HG03108 (cell line): ENCODE results near the gene COLEC12.

Experiments used
- ATAC-seq: cut with Tn5 transposase; IDR thresholded peaks from one replicate; pipeline ENCODE4 v1.9.1; 2021; ENCODE audit warnings: moderate library complexity; ENCODE audit not compliant: unreplicated experiment

The COLEC12 gene

GRCh38 chr18:446941-447560 lies 53.5 kb downstream of the COLEC12 start:
- ATAC-seq, result no peak

DNA sequence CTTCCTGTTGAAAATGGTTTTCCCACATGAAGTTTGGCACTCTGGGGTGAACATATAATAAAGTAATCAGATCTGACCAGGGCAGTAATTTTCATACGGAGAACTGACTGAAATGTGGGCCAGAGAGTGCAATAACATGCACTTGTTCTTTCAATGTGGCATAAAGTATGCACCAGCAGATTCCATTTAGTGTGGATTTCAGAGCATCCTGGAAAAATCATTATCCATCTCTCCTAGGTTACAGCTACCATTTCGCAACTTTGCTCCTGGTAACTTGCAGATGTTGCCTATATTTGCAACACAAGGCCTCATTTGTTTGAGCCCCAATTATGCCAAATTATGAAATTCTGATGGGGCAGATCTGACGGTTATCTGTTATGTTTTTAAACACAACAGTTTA lies 55.4 kb downstream of the COLEC12 start:
- no peak for ATAC-seq

GRCh38 chr18:438571-438970 lies 61.9 kb downstream of the COLEC12 start:
- ATAC-seq, result no peak

DNA sequence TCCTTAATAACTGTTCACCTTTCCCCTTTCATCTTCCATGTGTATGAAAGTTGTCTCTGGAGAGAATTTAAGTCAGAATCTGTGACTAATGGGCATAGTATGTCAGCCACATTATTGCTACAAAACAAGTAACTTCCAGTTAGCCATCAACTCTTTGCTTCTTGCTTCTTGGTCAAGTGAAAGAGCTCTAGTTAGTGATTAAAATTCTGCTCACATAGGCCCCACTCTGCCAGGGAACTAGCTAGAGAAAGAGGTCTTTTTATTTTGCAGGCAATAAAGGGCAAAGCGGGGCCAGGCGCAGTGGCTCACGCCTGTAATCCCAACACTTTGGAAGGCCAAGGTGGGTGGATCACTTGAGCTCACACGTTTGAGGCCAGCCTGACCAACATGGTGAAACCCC lies 64.6 kb downstream of the COLEC12 start:
- ATAC-seq, result no peak

- ATAC-seq, result no peak
These were observed 66.1 kb downstream of the COLEC12 start for GRCh38 chr18:434410-434809.

- ATAC-seq, result no peak
These were observed 66.5 kb downstream of the COLEC12 start for GRCh38 chr18:433960-434359.

DNA sequence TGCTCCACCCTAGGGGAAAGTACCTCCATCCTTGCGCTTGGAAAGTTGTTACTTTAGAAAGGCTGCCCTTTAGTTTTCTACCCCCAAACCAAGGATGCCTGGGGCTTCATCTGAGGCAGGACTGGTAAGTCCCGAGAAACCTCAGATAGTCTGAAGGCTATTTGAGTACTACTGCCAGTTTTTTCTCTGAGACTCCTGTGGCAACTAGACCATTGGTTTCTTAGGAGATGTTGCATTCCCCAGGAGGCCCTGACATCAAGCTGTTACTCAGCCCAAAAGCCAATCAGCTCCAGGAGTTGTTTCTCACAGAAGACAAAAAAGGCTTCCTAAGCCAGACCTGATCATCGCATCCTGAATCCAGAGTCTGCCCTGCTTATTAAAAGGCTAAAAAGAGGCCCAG lies 67.2 kb downstream of the COLEC12 start:
- no peak for ATAC-seq

DNA sequence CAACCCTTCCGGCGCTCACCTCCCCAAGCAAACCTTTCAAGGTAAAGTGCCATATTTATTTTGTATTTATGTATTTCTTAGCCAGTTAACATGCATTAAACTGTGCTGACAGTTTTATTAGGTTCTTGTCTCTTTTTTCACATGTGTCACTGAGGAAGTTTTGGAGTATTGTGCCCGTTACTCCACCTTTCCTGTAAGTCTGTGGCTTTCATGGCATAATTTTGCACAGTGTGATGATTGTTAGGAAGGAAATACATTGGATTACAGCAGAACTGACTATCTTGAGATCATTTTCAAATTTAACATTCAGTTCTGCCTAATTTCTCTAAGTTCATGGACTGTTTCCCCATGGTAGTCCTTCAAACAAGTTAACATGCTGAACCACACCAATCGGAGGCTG lies 67.7 kb downstream of the COLEC12 start:
- ATAC-seq, result no peak

GRCh38 chr18:429030-429429 lies 71.5 kb downstream of the COLEC12 start:
- ATAC-seq, result no peak

DNA sequence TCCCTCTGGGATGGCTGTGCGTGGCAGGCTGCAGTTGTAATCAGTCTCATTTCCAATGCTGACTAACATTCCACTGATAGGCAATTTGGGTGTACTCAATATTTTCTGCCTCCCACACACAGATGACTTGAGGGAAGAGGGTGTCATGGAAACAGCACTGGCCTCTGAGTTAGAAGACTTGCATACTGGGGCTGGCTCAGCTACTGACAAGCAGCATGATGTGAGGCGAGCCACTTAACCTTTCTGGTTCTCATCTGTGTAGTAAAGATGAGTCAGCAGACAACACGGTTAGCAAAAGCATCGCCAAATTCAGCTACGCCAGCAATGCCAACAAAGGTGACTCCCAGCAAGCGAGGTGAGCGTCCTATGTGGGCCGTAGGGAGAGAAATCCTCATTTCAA lies 73.5 kb downstream of the COLEC12 start:
- ATAC-seq, result no peak

GRCh38 chr18:425106-425745 lies 75.3 kb downstream of the COLEC12 start:
- no peak for ATAC-seq

DNA sequence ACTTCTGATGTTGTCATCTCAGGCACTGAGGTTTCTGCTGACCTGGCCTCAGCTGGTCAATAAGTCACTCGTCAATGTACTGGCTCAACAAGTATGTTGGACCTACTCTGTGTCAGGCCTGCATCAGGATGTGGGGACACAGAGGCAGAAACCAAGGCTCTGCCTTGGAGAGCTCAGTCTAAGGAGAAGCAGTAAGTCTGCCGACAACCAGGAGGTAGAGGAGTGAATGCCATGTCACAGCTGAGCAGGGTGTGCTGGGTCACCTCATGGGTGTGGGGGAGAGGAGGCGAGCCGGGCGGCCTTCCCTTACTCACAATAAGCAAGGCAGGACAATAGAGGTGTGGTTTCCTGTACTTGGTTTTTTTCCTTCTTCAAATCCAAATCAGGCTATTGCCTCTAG lies 75.8 kb downstream of the COLEC12 start:
- no peak for ATAC-seq

DNA sequence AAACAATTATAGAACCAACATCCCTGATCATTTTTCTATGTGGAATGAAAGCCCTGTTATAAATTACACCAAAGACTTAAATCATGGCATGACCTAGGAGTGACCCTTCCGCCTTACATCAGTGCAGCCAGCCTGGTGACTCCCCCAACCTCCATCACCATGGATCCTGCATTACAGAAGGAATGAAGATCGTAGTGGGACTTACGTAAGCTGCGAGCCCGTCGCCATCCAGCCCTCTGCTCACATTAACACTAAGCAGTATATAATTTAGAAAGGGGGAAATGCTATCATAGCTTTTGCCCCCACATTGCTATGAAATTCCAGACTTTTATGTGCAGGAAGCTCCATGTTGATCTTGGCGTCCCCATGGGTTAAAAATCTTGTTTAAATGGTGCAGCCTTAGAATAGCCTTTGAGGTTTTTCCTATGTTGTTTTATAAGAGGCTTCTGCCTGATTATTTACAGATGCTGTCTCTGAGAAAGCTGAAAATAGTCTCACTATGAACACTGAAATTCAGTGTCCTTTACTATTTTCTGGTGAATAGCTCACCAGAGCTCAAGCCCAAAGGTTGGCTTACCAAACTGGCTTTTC lies 76.3 kb downstream of the COLEC12 start:
- ATAC-seq, result no peak

GRCh38 chr18:422966-423365 lies 77.5 kb downstream of the COLEC12 start:
- ATAC-seq, result no peak

DNA sequence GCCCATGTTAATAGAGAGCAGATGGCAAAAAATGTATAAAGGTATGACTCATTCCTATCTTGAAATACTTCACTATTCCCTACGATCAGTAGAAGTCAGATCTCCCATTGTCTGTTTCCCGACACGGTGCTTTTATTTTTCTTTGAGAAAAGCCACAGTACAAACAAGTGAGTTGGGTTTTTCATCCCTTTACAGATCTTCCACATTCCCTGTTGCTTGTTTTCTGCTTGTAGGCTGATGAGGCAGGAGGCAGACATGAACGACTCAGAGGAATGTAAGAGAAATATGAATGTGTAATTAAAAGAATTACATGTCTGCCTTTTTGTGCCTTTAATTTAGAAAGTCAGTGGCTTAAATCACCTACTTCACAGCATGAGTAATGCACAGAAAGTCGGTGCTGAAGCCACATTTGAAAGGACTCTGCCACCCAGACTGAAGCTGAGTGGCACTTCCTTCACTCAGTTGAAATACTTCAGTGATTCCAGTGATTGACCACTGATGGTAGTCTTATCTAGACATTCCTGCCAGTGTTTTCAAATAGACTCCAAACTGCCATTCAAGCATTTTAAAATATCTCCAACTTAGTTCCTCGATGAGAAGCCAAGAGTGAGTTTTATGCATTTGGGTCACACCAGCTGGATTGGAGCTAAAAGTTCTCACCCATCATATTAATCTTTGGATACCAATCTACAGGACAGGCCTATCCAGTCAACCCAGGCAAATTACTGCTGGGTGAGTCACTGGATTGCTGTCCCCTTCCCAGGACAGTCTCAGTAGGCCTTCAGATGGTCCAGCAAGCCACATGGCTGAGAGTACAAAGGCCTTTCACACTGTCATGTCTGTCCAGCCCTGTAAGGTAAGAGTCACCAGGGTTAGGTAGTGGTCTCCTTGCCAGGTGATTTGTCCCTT lies 79.0 kb downstream of the COLEC12 start:
- no peak for ATAC-seq

GRCh38 chr18:420661-421246 lies 79.7 kb downstream of the COLEC12 start:
- ATAC-seq, result no peak

- no peak for ATAC-seq
These were observed 80.8 kb downstream of the COLEC12 start for GRCh38 chr18:419541-420175.

DNA sequence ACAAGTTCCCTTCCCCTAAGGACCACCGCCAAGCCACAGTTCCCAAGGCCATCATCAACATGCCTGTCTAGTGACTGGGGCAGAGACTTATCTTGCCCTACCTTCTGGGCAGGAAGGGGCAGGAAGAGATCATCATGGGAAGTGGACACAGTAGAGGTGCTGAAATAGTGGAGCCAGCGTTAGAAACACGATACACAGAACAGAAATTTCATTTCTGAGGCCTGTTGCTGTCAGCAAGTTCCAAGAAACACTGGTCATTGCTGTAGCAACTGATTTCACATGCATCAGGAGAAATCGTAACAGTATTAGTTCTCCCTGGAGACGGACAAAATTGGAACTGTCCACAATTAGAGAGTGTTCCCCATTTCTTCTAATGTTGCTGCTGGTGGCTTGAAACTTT lies 83.0 kb downstream of the COLEC12 start:
- ATAC-seq, result no peak

DNA sequence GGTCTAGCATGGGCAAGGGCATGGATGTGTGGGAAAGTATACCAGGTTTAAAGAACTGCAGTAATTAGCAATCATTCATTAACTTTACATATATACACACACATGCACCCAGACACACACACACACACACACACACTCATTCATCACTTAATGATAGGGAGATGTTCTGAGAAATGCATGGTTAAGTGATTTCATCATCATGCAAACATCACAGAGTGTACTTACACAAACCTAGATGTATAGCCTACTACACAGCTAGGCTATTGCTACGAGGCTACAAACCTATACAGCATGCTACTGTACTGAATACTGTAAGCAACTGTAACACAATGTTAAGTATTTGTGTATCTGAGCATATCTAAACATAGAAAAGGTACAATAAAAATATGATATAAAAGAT lies 83.6 kb downstream of the COLEC12 start:
- ATAC-seq, result no peak
